ENCODE measurements around the gene SHOX. TPM values are rescaled to one million over a fixed set of nuclear protein-coding genes. Genes with fewer than 3 reads are reported as not detected.

Gene SHOX
- total and polyA plus RNA-seq, 2 donors (not counting 1 experiment from before 2014, with no cell fraction given): not detected

DNA sequence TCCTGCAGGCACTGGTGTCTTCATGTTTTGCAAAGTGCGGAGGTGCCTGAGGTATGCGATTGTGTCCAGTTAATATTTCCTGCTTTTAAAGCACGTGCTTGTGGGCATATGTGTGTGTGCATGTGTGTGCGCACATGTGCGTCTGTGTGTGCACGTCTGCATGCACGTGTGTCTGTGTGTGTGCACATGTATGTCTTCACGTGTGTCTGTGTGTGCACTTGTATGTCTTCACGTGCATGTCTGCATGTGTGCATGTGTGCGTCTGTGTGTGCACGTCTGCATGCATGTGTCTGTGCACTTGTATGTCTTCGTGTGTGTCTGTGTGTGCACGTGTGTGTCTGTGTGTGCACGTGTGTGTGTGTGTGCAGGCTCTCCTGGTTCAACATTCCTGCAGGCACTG, 49.5 kb downstream of the SHOX start:
- Histone ChIP-seq H3K27me3 (ENCODE audit: control insufficient read depth, insufficient read depth, low read length) (no peaks in the 10 kb centered on the region), H3K9ac (ENCODE audit: insufficient read depth, low read length) (no peak overlapping the region), H4K20me1 (ENCODE audit: control insufficient read depth, extremely low read depth, insufficient read depth, low read length) (no peaks in the 10 kb centered on the region), H3K9me3 (ENCODE audit: control insufficient read depth, insufficient read depth, low read depth, low read length) (peaks cover 4% of the 10 kb centered on the region), H3K27ac (ENCODE audit: insufficient read depth, low read length) (no peak overlapping the region), H3K4me3 (replicated peaks in 1 of 4; ENCODE audit: control extremely low read depth in 1 of 4, insufficient read depth in 1 of 4, low read depth in 3 of 4, low read length in 4 of 4) (no peak overlapping the region), H3K79me2 (ENCODE audit: control insufficient read depth, insufficient read depth, low read length) (no peaks in the 10 kb centered on the region), H3K36me3 (ENCODE audit: control insufficient read depth, insufficient read depth, low read length) (no peaks in the 10 kb centered on the region), H3K4me1 (ENCODE audit: control insufficient read depth, extremely low read depth, insufficient read depth, low read length) (no peaks in the 10 kb centered on the region), H2AFZ (ENCODE audit: low read length) (no peak overlapping the region), H3K4me2 (ENCODE audit: extremely low read depth, insufficient read depth, low read length) (no peak overlapping the region)
- no peak for TF ChIP-seq EZH2 (IDR thresholded peaks at IDR 0.05; ENCODE audit: low read length, missing control alignments)
- TF ChIP-seq, protein P1, sequence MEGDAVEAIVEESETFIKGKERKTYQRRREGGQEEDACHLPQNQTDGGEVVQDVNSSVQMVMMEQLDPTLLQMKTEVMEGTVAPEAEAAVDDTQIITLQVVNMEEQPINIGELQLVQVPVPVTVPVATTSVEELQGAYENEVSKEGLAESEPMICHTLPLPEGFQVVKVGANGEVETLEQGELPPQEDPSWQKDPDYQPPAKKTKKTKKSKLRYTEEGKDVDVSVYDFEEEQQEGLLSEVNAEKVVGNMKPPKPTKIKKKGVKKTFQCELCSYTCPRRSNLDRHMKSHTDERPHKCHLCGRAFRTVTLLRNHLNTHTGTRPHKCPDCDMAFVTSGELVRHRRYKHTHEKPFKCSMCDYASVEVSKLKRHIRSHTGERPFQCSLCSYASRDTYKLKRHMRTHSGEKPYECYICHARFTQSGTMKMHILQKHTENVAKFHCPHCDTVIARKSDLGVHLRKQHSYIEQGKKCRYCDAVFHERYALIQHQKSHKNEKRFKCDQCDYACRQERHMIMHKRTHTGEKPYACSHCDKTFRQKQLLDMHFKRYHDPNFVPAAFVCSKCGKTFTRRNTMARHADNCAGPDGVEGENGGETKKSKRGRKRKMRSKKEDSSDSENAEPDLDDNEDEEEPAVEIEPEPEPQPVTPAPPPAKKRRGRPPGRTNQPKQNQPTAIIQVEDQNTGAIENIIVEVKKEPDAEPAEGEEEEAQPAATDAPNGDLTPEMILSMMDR (conservative IDR thresholded peaks at IDR 0.05 in 1 of 2, IDR thresholded peaks at IDR 0.05 in 1 of 2; ENCODE audit: low read depth in 1 of 2, low read length in 2 of 2): no peak
- no peak for DNase-seq (ENCODE audit: low read depth in 2 of 2)

DNA sequence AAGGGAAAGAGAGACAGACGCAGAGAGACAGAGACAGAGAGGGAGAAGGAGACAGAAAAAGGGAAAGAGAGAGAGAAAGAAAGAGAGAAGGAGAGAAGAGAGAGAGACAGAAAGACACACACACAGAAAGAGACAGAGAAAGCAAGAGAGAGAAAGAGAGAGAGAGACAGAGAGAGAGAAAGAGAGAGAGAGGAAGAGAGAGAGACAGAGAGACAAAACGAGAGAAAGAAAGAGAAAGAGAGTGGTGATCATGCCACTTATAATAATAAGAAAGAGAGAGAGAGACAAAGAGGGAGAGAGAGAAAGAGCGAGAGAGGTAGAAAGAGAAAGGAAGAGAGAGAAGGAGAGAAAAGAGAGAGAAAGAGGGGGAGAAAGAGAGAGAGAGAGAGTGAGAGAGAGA, 51.4 kb downstream of the SHOX start:
- no peak for DNase-seq (ENCODE audit: low read depth in 2 of 2)
- H3K27me3 ChIP-seq (ENCODE audit: control insufficient read depth, insufficient read depth, low read length): no peaks in the 10 kb centered on the region
- no peaks in the 10 kb centered on the region for H4K20me1 ChIP-seq (ENCODE audit: control insufficient read depth, extremely low read depth, insufficient read depth, low read length)
- TF ChIP-seq, protein P1 (conservative IDR thresholded peaks at IDR 0.05 in 1 of 2, IDR thresholded peaks at IDR 0.05 in 1 of 2; ENCODE audit: low read depth in 1 of 2, low read length in 2 of 2): no peak
- TF ChIP-seq EZH2 (IDR thresholded peaks at IDR 0.05; ENCODE audit: low read length, missing control alignments): no peak
- no peak overlapping the region for H3K27ac ChIP-seq (ENCODE audit: insufficient read depth, low read length)
- no peaks in the 10 kb centered on the region for H3K36me3 ChIP-seq (ENCODE audit: control insufficient read depth, insufficient read depth, low read length)
- H3K9ac ChIP-seq (ENCODE audit: insufficient read depth, low read length): no peak overlapping the region
- no peak overlapping the region for H2AFZ ChIP-seq (ENCODE audit: low read length)
- peaks cover 4% of the 10 kb centered on the region for H3K9me3 ChIP-seq (ENCODE audit: control insufficient read depth, insufficient read depth, low read depth, low read length)
- H3K4me1 ChIP-seq (ENCODE audit: control insufficient read depth, extremely low read depth, insufficient read depth, low read length): no peaks in the 10 kb centered on the region
- no peak overlapping the region for H3K4me3 ChIP-seq (replicated peaks in 1 of 4; ENCODE audit: control extremely low read depth in 1 of 4, insufficient read depth in 1 of 4, low read depth in 3 of 4, low read length in 4 of 4)
- H3K79me2 ChIP-seq (ENCODE audit: control insufficient read depth, insufficient read depth, low read length): no peaks in the 10 kb centered on the region
- no peak overlapping the region for H3K4me2 ChIP-seq (ENCODE audit: extremely low read depth, insufficient read depth, low read length)

DNA sequence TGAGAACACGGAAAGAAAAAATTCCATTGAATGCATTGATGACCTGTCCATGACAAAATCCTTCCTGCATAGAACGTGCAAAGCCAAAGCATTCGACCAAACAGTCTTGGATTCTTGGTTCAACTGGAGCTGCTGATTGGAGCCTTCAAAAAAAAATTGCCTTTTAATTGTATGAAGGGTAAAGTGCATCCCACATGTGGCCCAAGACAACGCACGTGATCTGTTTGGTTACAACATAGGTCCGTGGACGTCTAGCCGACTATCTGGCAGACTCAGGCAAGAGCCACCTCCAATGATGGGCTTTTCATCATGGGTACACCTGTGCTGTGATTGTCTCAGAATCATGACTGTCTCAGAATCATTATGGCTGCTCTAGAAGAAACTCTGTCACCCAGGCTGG, 52.3 kb downstream of the SHOX start:
- Histone ChIP-seq H3K27ac (ENCODE audit: insufficient read depth, low read length) (no peak overlapping the region), H3K9ac (ENCODE audit: insufficient read depth, low read length) (no peak overlapping the region), H3K4me1 (ENCODE audit: control insufficient read depth, extremely low read depth, insufficient read depth, low read length) (no peaks in the 10 kb centered on the region), H3K4me2 (ENCODE audit: extremely low read depth, insufficient read depth, low read length) (no peak overlapping the region), H3K27me3 (ENCODE audit: control insufficient read depth, insufficient read depth, low read length) (no peaks in the 10 kb centered on the region), H4K20me1 (ENCODE audit: control insufficient read depth, extremely low read depth, insufficient read depth, low read length) (no peaks in the 10 kb centered on the region), H3K79me2 (ENCODE audit: control insufficient read depth, insufficient read depth, low read length) (no peaks in the 10 kb centered on the region), H3K9me3 (ENCODE audit: control insufficient read depth, insufficient read depth, low read depth, low read length) (peaks cover 4% of the 10 kb centered on the region), H3K36me3 (ENCODE audit: control insufficient read depth, insufficient read depth, low read length) (no peaks in the 10 kb centered on the region), H2AFZ (ENCODE audit: low read length) (no peak overlapping the region), H3K4me3 (replicated peaks in 1 of 4; ENCODE audit: control extremely low read depth in 1 of 4, insufficient read depth in 1 of 4, low read depth in 3 of 4, low read length in 4 of 4) (no peak overlapping the region)
- TF ChIP-seq, protein P1 (conservative IDR thresholded peaks at IDR 0.05 in 1 of 2, IDR thresholded peaks at IDR 0.05 in 1 of 2; ENCODE audit: low read depth in 1 of 2, low read length in 2 of 2): no peak
- TF ChIP-seq EZH2 (IDR thresholded peaks at IDR 0.05; ENCODE audit: low read length, missing control alignments): no peak
- DNase-seq (ENCODE audit: low read depth in 2 of 2): no peak

All from fibroblast of lung (primary cell).